HG03432 (cell line): ENCODE data around the gene CERS6.
A peak's percentile ranks its signal among the peaks of the same experiment; 100 is the strongest.

Source experiments
- ATAC-seq: cut with Tn5 transposase; IDR thresholded peaks from one replicate; pipeline ENCODE4 v1.9.1; 2021; ENCODE audit warnings: mild to moderate bottlenecking, moderate library complexity; ENCODE audit not compliant: unreplicated experiment

CERS6 gene

DNA sequence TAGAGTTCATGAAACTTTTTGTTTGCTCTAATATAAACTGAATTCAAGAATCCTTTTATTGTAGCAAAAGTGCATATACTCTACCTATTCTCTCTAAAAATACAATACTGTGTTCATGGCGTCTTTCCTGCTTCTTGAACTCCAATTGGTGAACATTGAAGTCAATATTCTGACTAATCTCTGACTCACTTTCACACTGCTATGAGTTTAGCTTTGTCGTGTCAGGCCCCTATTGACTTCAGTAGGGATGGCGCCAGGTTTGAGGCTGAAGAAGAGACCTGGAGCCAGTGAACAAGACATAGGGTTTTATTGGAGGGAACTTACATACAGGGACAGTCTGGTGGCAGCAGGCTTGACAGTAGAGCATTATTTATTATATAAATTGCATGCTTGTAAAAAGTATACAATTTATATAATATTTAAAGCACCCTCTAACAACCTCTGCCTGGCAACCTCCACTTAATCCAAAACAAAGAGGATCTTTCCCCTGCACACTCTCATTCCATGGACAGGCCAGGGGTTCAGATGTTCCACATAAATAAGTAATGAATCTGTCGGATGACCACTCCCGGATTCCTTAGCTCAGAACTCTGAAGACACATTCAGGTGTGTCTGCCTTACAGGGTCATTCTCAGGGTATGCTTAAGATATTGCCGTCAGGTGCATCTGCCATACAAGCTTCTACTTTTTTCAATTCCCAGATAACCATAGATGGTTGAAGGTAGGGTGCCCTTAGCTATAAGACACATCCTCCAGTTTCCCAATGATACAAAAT, 141.0 kb downstream of the CERS6 start:
- no peak for ATAC-seq

DNA sequence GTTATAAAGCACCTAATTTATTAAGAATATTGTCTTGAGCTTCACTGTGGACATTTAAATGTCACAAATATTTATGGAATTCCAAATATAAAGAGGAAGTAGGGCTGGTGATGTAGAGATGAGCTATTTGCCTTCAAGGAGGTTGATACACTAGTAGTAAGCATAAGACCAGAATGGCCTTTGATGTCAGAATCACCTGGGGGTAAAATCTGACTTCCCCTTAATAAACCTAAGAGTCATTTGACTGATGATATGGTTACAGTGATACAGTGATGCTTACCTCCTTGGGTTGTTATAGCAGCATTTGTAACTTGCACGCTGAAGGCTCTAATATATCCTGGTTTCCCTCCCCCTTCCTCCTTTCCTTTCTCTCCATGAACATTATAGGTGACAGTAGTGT, 143.7 kb downstream of the CERS6 start:
- ATAC-seq = no peak

DNA sequence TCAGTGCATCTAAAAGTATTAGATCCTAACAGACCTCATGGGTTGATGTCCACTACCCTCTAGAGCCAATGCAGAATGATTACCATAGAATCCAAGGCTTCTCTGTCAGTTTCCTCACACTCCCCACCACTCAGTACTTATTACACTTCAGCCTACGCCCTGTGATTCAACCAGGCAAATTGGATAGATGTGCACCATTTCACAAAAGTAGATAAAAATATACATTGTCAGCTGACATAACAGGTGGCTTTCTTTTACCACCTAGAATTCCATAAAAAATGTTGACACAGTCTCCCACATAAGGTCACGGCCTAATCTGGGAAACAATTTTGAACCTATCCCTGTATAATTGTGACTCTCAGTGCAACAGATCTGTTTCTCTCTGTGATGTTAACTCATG, 144.9 kb downstream of the CERS6 start:
- no peak for ATAC-seq

DNA sequence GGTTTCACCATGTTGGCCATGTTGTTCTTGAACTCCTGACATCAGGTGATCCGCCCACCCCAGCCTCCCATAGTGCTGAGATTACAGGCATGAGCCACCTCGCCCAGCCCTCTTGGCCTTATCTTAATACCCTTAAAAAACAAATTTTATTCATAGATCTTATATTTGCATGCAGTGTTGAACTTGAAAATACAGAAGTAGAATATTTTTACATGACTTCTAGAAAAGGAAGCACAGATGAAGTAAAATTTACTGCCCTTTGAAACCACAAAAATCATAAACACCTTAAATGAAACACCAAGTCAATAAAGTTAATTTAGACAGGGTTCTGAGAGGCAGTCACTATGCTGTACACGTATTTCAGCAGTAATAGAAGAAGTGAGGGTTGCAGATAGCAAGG, 145.7 kb downstream of the CERS6 start:
- ATAC-seq = peak; percentile 79

DNA sequence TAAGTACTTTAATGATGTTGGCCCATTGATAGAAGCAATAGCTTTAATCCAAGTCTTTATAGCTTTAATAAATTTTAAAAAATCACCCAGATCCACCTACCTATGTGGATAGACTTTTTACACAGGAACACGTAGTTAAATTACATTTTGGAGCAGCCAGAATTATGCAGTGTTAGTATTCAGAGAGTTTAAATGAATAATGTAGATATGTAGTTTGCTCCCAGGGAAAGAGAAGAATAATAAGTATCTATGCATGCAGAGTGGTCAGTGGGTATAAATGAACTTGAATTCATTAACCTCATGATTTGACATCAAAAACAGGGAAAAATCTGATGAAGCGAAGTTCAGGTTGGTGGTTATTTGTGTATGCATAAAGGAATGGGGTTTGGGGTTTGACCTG, 146.3 kb downstream of the CERS6 start:
- ATAC-seq = no peak

DNA sequence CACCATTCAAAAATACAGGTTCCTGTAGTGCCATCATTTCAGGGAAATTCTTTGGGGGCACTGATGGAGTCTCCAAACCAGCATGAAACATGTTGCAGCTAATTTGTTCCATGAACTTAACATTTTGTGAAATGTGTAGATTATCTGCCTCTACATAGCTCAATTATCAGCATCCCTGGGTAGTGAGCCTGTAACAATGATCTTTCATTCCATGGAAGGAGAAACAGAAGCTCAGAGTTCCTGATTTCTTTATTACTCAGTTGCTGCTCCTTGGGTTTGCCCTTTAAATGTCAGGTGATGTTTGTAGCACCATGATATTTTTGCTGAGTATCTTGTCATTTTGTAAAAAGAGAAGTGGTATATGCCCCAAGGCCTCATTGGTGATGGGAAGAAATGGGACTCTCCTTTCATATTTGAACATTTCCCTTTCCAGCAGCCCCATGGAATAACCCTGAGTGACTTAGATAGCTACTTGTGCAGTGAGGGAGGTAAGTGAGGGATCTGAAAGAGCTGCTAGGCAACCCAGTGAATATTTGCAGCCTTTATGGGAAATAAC, 146.9 kb downstream of the CERS6 start:
- no peak for ATAC-seq

DNA sequence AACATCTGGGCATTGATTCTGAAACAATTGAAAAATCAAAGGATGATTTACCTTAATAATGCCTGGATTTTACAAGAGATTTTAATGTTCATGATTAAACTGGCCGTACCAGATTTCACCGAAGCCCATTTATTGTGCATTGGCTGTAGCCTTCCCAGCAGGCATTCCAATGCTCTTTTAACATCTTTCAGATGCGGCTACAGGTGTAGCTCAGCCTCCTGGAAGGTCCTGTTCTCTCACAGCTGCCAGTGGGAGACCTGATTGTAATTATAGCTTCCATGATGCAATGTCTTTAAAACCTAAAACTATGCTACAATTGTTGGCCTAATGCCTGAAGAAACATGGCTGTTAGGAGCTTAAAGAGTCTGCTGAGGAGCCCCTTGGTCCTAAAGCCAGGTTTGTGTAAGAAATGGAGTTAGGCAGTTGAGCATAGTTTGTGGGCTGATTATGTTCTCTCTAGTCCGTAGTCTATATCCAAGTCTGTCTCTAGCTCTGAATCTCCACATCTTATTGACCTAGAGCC, 147.4 kb downstream of the CERS6 start:
- no peak for ATAC-seq

DNA sequence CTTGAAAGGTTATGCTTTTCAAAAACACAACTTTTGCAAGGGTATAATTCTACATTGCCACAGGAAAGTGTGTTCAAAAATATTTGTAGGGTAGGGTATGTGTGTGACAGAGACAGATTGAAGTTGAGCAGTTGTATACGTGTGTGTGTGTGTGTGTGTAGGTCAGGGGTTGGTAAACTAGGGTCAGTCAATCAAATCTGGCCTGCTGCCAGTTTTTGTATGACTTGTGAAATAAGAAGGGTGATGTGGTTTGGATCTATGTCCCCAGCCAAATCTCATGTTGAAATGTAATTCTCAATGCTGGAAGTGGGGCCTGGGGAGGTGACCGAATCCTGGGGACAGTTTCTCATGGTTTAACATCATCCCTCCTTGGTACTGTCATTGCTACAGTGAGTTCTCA, 148.2 kb downstream of the CERS6 start:
- ATAC-seq = no peak

DNA sequence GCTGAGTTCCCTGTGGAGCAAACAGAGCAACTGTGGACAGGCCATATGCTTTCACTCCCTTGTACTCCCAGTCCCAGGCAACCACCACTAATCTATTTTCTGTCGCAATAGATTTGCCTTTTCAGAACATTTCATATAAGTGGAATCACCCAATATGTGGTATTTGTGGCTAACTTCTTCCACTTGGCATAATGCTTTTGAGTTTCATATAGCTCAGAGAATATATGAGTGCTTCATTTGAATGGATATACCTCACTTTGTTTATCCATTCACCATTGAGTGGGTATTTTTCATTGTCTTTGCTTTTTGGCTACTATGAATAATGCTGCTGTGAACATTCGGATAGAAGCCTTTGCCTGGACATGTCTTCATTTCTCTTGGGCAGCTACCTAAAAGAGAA, 151.9 kb downstream of the CERS6 start:
- no peak for ATAC-seq

DNA sequence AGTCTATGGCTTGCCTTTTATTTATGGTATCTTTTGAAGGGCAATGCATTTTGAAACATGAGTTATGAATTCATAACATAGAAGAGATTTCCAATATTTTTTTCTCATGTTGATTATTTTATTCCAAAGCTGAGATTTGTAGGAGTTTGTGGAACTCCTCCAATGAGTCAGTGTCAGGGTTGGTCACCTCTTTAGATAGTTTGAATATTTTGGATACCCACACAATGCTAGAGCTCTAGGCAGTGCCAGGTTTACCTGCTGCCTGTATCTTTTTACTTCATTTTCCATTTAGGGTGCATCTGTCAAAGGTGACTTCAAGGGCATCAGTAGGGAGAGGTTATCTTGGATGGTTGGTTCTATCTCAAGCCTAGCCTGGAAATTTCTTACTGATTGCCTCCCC, 152.7 kb downstream of the CERS6 start:
- ATAC-seq = no peak

DNA sequence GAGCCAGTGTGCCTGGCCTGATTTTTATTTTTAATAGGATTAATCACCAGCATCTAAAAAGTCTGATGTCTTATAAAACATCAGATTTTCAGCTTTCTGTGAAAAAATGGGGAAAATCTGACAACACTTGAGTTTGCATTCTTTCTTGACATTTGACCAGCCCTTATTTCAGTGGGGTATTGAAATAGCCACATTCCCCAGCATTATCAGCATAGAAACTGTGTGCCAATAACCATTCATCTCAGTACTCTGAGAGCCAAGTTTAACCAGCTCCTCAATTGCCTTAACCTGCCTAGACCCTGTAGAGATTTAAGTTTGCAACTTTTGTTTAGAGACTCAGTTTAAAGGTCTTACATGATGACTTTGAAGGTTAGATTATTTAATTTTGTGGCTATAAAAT, 155.0 kb downstream of the CERS6 start:
- ATAC-seq = no peak

DNA sequence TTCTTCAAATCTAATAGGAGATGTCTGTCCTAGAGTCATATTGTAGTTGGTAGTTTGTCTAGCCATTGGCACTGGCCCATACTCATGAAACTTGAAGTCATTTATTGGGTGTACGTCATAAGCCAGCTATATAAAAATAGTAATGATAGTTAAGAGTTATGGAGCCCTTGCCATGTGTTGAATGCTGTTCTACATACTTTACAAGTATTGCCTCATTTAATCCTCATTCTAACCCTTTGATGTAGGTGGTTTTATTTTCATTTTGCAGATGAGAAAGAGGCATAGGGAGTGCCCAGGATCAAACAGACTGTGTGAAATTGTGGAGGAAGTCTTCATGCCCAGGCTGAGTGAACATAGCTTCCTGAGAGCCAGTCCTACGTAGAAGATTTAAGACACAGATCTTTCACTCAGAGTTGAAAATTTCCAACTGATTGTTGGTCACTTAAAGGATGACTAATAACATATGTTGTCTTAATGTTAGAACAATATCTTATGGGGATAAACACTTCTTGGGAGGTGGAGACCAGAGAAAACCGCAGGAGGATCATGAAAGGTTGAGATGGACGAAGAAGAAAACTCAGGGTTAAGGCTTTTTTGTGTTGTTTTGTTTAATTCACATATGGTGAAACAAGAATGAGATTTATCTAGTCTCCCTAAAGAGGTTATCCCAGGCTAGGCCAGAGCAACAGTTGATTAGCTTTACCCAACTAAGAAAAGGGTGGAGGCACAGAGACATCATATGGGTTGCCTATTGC, 156.0 kb downstream of the CERS6 start:
- ATAC-seq = no peak

DNA sequence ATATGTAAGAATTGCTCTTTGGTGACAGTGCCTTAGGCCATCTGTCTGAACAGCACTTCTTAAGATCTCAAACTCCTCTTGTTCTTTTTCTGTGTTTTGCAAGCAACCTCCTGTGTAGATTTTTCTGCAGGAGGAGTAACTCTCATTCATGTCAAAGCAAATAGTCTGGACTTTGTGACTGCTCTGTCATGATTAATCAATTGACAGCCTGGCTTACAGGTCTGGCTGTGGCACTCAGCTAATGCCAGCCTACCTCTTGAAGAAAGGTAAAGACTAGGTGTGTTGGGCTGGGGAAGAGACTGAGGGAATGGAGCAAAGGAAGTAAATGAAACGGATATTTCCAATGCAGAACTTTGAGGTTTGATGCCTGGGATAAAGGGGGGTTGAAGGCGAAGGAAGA, 156.6 kb downstream of the CERS6 start:
- ATAC-seq = no peak

DNA sequence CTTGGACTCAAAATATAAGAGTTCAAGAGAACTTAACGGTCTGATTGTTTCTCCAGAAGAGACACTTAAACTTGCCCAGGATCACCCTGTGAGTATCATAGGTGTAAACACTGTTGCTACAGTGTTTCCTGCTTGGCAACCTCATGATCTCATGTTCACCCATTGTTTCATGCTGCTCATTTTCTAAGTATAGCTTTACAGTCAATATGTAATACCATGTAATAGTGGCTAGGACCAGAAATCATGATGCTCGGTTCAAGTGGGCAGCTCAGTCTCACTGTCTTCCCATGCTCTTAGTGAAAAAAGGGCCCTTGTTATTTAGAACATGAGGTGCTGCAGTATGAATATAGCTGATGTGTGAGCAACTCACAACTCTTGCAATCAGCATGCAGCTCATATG, 157.5 kb downstream of the CERS6 start:
- ATAC-seq = no peak

DNA sequence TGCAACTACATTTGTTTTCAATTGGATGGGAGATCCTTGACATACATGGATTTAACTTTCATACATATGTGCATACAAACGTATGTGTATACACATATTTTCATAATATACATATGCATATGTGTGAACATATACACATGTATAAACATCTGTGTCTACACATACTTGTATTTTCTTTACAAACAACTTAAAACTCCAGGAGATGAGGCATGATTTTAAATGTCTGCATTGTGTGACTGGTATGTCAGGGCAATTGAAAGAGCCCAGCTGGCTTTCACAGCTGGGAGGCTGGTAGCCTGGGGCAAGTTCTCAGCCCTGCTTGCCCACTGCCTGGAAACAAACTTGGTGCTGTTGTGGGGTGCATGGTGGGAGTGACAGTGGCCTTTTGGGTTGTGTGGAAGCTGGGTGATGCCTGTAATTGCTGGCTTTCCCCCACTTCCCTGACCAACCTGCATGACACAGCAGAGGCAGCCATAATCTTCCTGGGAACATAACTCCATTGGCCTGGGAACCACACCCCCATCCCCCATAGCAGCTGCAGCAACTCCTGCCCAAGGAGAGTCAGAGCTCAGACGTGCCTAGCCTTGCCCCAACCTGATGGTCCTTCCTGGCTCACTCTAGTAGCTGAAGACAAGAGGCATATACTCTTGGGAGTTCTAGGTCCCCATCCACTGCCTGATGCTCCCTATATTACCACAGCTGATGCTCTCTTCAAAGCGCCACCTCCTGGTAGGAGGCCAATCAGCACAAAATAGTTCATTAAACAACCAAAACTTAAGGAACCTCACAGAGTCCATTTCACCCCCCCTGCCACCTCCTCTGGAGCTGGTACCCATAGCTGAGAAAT, 158.3 kb downstream of the CERS6 start:
- ATAC-seq = no peak

DNA sequence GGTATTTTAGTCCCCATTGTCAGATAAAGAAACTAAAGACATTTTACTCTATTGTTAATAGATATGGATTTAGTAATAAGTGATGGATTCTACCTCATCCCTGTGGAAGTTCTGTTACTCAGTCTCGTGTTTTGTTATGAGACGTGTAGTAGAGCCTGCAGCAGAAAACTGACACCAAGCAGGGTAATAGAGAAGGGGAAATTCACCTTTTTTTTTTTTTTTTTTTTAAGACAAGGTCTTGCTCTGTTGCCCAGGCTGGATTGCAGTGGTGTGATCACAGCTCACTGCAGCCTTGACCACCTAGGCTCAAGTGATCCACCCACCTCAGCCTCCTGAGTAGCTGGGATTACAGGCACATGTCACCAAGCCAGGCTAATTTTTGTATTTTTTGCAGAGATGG, 164.5 kb downstream of the CERS6 start:
- ATAC-seq = no peak

DNA sequence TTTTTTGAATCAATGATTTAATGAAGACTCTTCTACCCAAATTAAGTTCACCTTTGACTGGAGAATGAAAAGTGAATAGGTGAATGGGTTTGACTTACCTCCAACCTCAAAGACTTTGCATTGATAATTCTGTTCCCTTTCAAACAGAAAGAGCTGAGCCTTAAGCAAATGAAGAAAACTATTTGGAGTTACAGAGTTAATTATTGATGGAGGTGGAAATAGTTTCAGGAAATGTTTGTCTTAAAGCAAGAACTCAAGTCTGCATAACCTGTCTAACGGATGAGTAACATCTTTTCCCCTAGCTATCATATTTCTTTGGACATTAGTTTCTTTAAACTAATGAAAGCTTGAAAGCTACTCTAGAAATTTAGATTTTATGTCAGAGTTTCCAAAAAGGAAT, 166.5 kb downstream of the CERS6 start:
- ATAC-seq = no peak

DNA sequence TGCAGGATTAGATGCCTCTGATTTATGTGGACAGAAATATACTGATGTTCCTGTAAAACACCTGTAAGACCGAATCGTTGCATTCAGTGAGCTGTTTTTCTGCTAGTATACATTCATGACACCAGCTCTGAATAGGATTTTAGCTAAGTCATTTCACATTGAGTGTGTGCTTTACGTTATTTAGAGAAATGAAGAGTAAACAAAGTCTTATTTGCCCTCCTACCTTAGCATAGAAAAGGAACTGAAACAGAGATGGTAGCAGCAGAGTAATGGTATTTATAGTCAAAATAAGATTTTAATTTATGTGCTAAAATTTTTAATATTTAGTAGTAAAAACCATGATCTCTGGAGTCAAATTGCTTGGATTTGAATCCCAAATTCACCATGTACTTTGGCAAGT, 168.0 kb downstream of the CERS6 start:
- ATAC-seq = peak; percentile 45

DNA sequence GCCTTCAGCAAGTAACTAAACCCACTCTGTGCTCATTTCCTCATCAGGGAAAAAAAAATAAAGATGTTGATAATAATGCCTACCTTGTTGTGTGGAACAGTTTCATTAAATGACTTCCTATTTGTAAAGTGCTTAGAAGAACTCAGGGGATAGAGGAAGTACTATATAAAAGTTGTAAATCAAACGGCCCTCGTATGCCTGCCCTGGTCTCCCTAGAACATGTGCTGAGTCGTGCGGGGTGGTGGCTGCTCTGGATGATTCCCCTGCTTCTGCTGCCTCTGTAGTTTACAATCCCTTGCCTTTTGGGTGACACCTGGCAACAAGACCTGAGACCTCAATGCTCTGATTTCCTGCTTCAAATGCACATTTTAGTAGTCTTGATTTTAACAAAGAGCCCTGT, 170.0 kb downstream of the CERS6 start:
- ATAC-seq = no peak

DNA sequence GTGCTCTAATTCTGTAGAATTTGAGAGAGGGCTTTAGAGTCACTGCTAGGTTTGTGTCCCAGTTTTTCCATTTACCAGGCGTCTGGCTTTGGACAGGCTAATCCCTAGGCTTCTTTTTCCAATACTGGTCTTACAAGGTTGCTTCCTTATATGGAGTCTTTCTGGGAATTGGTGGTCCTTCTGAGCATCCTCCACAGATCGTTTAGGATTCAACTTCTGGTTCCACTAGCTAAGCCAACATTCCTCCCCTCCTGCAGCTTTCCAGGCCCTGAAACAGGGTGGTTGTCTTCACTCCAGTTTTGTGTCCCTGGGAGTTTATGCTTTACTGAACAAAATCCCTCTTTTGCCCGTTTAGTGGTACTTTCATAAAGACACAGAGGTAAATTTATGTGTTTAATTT, 170.6 kb downstream of the CERS6 start:
- ATAC-seq = no peak

DNA sequence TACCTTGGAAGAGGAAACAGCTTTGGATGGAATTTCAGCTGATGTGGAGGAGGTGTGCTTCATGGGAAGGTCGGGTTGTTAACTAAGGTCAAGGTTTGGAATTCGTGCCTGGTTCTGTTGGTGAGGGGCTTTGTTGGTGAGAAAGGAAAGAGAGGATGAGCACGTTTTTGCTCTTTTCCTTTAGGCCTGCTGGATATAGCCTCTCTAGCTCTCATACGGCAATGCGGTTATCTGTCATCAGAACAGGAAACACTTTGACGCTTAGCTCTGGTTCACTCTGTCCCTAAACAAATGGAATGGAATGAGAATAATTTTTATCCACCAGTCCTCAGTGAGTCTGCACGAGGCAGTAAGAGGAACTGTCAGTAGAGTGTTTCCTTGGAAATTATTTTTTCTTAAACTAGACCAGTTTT, 176.6 kb downstream of the CERS6 start:
- peak; percentile 31 for ATAC-seq
